ENCODE results near the gene MORN2. TPM values are rescaled to one million over a fixed set of nuclear protein-coding genes. Genes with fewer than 3 reads are reported as not detected.

MORN2 gene
- total RNA-seq, 4 donors from 2014 or later = 9.1 to 21.6 (median 14.2) TPM

DNA sequence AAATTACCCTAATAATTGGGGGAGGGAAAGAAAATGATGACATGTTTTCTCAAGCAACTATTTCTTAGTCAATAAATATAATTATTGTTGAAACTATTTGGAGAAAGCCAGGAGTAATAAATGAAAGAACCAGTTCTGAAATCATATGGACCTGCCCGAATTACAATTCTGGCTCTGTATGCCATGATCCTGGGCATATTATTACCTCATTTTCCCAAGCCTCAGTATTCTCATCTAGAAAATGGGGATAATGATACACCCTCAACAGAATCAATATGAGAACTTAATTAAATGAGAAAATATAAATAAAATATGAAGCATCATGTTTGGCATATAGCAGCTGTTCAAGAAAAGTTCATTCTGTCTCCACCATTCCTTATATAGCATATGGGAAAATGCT lies 36.8 kb downstream of the MORN2 start:
- Histone ChIP-seq H3K27ac (no peak overlapping the region), H3K4me1 (no peaks in the 10 kb centered on the region), H3K27me3 (no peaks in the 10 kb centered on the region), H3K4me3 (no peak overlapping the region), H3K9me3 (no peaks in the 10 kb centered on the region), H3K36me3 (no peaks in the 10 kb centered on the region)
- 71 to 100% methylated on average over 1 of the region's 1 CpG for WGBS, 2 donors (ENCODE audit: low coverage in 1 of 2)
- no peak for ATAC-seq
- TF ChIP-seq EP300 (IDR thresholded peaks at IDR 0.05) (no peak), POLR2A (IDR thresholded peaks at IDR 0.05) (no peak), POLR2AphosphoS5 (IDR thresholded peaks at IDR 0.05) (no peak)
- TF ChIP-seq, protein P1, sequence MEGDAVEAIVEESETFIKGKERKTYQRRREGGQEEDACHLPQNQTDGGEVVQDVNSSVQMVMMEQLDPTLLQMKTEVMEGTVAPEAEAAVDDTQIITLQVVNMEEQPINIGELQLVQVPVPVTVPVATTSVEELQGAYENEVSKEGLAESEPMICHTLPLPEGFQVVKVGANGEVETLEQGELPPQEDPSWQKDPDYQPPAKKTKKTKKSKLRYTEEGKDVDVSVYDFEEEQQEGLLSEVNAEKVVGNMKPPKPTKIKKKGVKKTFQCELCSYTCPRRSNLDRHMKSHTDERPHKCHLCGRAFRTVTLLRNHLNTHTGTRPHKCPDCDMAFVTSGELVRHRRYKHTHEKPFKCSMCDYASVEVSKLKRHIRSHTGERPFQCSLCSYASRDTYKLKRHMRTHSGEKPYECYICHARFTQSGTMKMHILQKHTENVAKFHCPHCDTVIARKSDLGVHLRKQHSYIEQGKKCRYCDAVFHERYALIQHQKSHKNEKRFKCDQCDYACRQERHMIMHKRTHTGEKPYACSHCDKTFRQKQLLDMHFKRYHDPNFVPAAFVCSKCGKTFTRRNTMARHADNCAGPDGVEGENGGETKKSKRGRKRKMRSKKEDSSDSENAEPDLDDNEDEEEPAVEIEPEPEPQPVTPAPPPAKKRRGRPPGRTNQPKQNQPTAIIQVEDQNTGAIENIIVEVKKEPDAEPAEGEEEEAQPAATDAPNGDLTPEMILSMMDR (IDR thresholded peaks at IDR 0.05) = no peak

DNA sequence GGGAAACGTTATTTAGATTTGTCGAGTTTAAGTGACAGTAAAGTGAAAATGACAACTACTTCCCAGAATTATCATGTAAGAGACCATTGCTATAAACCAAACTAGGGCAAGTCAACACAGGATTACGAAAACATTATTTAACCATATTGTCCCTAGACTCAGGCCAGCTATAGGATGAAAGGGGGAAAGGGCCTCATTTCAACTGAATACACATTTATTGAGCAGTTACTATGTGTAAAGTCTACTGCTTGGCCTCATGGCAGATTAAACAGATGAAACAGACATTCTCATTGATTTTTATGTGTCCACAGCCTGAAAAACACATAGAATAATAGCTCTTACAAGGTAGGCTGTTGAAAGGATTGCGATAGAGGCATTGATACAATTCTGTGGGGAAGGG lies 46.6 kb downstream of the MORN2 start:
- Histone ChIP-seq H3K27me3 (no peaks in the 10 kb centered on the region), H3K4me1 (no peaks in the 10 kb centered on the region), H3K4me3 (no peak overlapping the region), H3K36me3 (peaks cover 0 to 16% of the 10 kb centered on the region in 2 donors), H3K9me3 (no peaks in the 10 kb centered on the region), H3K27ac (no peak overlapping the region)
- TF ChIP-seq, protein P1 (IDR thresholded peaks at IDR 0.05) = no peak
- no peak for TF ChIP-seq EP300 (IDR thresholded peaks at IDR 0.05)
- no peak for TF ChIP-seq POLR2A (IDR thresholded peaks at IDR 0.05)
- TF ChIP-seq POLR2AphosphoS5 (IDR thresholded peaks at IDR 0.05) = no peak
- WGBS, 2 donors (ENCODE audit: low coverage in 1 of 2) = 90 to 94% methylated on average over 4 of the region's 4 CpGs
- ATAC-seq = no peak

DNA sequence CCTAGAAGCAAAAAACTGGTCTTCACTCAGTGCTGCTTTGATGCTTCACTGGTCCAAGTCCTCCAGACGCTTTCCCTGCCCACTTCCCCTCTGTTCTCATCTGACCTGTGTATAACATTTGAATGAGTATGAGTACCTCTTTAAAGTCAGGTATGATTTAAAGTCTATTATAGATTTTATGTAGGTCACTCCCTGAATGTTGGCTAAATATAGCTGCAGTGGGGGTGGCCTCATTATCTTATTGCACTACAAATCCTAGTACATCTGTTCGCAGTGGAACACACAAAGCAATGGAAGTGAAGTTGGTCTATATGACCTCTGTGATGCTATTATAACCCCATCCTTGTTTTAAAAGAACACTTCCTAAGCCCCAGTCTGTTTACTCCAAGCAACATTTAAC lies 47.1 kb downstream of the MORN2 start:
- Histone ChIP-seq H3K9me3 (no peaks in the 10 kb centered on the region), H3K27ac (no peak overlapping the region), H3K27me3 (no peaks in the 10 kb centered on the region), H3K36me3 (peaks cover 0 to 16% of the 10 kb centered on the region in 2 donors), H3K4me1 (no peaks in the 10 kb centered on the region), H3K4me3 (no peak overlapping the region)
- 94 to 100% methylated on average over 2 of the region's 2 CpGs for WGBS, 2 donors (ENCODE audit: low coverage in 1 of 2)
- ATAC-seq = no peak
- no peak for TF ChIP-seq EP300 (IDR thresholded peaks at IDR 0.05)
- no peak for TF ChIP-seq POLR2A (IDR thresholded peaks at IDR 0.05)
- TF ChIP-seq, protein P1 (IDR thresholded peaks at IDR 0.05) = no peak
- no peak for TF ChIP-seq POLR2AphosphoS5 (IDR thresholded peaks at IDR 0.05)

DNA sequence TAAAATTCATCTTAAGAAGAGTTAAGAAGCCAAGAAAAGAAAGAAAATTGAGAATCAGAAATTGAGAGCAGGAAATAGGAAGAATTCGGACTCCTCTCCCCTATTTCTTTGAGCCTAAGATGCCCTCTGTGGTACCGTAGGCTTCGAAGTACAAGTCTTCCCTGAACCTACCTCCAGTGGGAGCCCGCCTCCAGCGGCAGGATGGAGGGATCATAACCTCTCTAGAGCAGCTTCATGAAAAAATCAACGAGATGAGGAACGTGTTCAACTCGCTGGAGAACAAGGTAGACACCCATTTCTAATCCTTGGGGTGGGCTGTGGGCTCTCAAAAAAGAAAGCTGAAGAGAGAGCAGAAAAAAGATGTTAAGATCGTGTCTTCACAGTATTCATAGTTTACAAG lies 50.2 kb downstream of the MORN2 start:
- ATAC-seq = no peak
- no peak overlapping the region for H3K27ac ChIP-seq
- H3K36me3 ChIP-seq = peaks cover 0 to 12% of the 10 kb centered on the region in 2 donors
- H3K9me3 ChIP-seq = no peaks in the 10 kb centered on the region
- TF ChIP-seq POLR2AphosphoS5 (IDR thresholded peaks at IDR 0.05) = no peak
- TF ChIP-seq POLR2A (IDR thresholded peaks at IDR 0.05) = no peak
- TF ChIP-seq, protein P1 (IDR thresholded peaks at IDR 0.05) = no peak
- no peak for TF ChIP-seq EP300 (IDR thresholded peaks at IDR 0.05)
- H3K4me3 ChIP-seq = no peak overlapping the region
- WGBS, 2 donors (ENCODE audit: low coverage in 1 of 2) = 72 to 73% methylated on average over 5 to 8 of the region's 9 CpGs
- no peaks in the 10 kb centered on the region for H3K27me3 ChIP-seq
- no peaks in the 10 kb centered on the region for H3K4me1 ChIP-seq

DNA sequence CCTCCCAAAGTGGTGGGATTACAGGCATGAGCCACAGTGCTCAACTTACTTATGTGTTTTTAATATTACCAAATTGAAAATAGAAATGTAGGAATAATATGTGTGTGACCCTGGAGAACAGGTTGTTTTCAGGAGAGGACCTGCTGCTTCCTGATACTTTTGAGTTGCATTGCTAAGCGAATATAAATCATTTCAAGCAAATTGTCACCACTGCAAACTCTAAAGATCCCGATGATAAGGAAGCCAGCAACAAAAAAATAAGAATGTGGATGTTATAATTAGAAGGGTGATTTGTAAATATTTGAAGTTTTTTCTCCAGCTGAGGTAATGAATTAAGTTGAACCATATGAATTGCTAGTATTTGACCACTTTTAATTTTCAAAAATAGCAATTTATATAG lies 54.8 kb downstream of the MORN2 start:
- Histone ChIP-seq H3K9me3 (no peaks in the 10 kb centered on the region), H3K36me3 (peaks cover 0 to 8% of the 10 kb centered on the region in 2 donors), H3K27me3 (no peaks in the 10 kb centered on the region), H3K4me3 (no peak overlapping the region), H3K27ac (no peak overlapping the region), H3K4me1 (no peaks in the 10 kb centered on the region)
- WGBS, 2 donors (ENCODE audit: low coverage in 1 of 2) = 78 to 91% methylated on average over 2 of the region's 2 CpGs
- ATAC-seq = no peak
- TF ChIP-seq EP300 (IDR thresholded peaks at IDR 0.05) (no peak), POLR2AphosphoS5 (IDR thresholded peaks at IDR 0.05) (no peak), POLR2A (IDR thresholded peaks at IDR 0.05) (no peak)
- TF ChIP-seq, protein P1 (IDR thresholded peaks at IDR 0.05) = no peak
